SK-MEL-5 (cell line): Measurements from ENCODE around the gene GEMIN4. TPM values are rescaled to one million over a fixed set of nuclear protein-coding genes. Genes with fewer than 3 reads are reported as not detected.
"Not testable (repeated sequence)": the region's sequence is repeated elsewhere in the genome, so short reads cannot be mapped to it uniquely, and the experiment has no call there.

ENCODE experiments used
- DNase-seq: peaks from one replicate; pipeline ENCODE4 v3.0.0-alpha.2; 2016; ENCODE audit warnings: low read depth, low spot score
- in situ Hi-C: cut with HindIII; loops from 2 replicates; pipeline ENCODE4 v1.10.0; 2016; ENCODE audit warnings: low sequenced_read_pairs, high pct_unique_total_duplicates, low pct_unique_long_range_greater_than_20kb
- polyA plus RNA-seq, 2 experiments: library from polyadenylated mRNA; depleted of rRNA; stranded (reverse); fragments of >200 nt; gene quantifications; 2 replicates each; pipeline ENCODE4 v1.2.3, GENCODE V29; 2015
- total RNA-seq: library from RNA; depleted of rRNA; stranded (reverse); fragments of >200 nt; shearing (Covaris generic); gene quantifications from 2 replicates; pipeline ENCODE4 v1.2.3, GENCODE V29; 2014; rRNA removed

The GEMIN4 gene
- 13.0 and 14.4 TPM in 2 replicates for total RNA-seq
- 37.9 and 40.5 TPM in 2 replicates for polyA plus RNA-seq (2015; cell fraction: cytosol; rRNA removed)
- polyA plus RNA-seq (2015; cell fraction: nucleus; rRNA removed): 22.8 and 27.6 TPM in 2 replicates

DNA sequence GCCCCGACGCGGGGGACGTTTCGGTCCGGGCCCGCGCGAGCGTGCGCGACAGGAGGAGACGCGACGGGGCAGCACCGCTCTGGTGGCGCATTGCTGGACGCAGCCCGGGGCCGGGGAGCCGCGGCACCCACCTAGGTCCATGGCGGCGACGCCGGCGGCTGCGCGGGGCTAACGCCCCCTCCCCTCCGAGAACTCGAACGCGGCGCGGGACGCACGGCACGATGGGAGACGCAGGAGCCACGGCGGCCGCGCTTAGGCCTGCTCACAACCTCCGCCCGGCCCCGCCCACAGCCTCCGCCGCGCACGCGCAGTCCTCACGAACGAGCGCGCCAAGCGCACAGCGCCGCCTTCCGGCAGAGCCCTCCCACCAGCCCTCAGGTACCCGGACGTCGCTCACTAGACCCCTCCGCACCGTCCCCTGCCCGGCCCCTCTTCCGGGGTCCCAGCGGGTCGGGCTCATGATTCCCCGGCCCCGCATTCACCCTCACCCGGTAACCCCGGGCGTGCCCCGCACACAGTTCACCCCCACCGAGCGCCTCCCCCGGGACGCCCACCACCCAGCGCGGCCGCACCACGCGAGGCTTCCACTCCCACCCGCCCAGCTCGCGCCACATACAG is at the start of gene GEMIN4:
Gene GEMIN4, minus strand, starts transcription at position 263 of the 618 bp plus-strand sequence. Its CDS starts 122 bp downstream, at position 141.
- in situ Hi-C loops: no loop called here
- peak; percentile 88 for DNase-seq

DNA sequence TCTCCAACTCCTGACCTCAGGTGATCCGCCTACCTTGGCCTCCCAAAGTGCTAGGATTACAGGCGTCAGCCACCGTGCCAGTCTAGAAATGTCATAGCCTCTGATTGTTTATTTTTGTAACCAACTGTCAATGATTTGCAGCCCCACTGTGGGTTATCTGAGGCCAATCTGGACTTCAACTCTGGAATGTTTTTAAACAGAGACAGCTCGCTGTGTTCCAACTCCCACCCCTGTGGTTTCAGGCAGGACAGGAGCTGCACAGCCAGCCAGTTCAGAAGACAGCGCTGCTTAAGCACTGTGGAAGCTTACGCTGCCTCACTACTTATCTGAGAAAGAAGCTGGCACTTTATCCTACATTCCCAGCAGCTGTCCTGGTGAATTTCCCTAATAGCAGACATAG is 49.6 kb upstream of the GEMIN4 start:
- DNase-seq: no peak
- in situ Hi-C loops: no loop called here

DNA sequence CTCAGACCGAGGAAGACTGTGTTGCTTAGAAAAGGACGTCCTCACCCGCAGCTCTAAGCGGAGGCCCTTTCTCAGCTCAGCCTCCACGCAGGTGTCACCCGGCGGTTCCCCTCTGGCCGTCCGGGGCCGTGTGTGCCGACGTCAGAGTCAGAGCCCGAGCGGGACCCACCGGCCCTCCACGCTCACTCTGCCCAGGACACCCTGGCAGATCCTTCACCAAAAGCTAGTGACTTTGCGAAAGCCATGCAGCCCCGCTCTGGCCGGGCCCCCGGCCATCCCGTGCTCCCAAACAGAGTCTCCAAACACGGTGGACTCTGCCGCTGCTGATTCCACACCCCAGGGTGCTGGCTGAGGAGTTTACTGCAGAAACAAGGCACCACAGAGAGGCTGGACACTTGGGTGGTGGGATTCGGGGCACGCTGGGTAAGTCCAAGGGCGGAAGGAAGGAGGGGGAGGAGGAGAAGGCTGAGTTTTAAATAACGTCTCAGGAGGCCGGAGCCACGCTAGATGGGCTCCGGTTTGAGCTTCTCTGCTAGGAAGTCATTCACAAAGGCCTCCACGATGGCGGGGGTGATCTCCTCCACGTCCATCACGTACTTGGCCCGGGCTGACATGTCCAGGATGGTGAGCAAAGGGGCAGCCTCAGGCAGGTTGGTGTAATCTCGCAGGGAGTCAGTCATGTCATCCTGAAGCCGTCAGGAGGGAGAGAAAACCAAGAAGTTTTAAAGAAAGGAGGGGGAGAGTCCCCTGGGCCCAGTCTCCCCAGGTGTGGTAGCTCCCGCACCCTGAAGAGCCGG is 48.6 kb upstream of the GEMIN4 start:
- in situ Hi-C loops: no loop called here

GRCh38 chr17:799261-799660 is 47.2 kb upstream of the GEMIN4 start:
- no peak for DNase-seq
- in situ Hi-C loops: no loop called here

More for the DNA sequence above, 48.6 kb upstream of the GEMIN4 start:
- no peak for DNase-seq

- DNase-seq: no peak
- in situ Hi-C loops: no loop called here
Observed at GRCh38 chr17:798246-798645, 46.2 kb upstream of the GEMIN4 start.

DNA sequence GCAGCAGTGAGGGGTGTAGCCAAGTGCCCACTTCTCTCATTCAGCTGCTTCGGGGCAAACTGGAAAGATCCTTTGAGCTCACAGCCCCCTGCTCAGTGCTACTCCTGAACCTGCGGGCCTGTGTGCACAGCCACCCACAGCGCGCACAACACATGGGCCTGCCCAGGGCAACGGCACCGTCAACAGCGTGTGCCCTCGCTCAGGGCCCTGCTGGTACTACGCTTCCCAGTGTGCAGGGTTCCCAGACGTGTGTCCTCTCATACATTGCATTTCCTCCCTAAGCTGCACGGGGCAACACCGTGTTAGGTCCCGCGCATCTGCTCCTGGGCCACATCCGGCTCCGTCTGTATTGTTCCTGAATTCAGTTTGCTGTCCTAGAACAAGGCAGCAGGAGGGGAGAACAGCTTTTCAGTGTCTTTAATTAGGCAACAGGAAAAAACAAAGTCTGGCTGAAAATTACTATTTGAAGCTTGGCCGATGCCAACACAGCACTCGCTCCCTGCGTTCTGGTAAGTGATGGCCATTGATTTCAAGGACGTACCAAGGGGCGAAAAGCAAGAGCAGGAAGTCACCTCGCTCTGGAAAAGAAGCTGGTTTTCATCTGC is 45.3 kb upstream of the GEMIN4 start:
- no peak for DNase-seq
- in situ Hi-C loops: no loop called here

DNA sequence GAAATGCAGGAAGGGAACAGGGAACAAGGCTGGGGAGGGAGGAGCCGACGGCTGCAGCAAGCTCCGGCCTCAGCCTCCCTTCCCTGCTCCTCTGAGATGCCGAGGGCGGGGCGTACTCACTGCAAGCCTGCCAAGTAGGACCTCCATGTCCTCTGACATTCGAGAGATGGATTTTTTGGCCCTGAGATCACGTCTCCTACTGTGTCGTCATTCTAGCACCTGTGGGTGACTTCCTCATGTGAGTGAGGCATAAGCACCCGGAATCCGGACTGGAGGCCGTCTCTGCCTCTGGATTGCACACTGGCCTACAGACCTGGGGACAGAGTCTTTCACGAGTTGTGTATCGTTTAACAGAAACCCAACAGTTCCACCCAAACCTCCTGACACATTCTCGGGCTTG is 44.5 kb upstream of the GEMIN4 start:
- in situ Hi-C loops: no loop called here
- DNase-seq: no peak

DNA sequence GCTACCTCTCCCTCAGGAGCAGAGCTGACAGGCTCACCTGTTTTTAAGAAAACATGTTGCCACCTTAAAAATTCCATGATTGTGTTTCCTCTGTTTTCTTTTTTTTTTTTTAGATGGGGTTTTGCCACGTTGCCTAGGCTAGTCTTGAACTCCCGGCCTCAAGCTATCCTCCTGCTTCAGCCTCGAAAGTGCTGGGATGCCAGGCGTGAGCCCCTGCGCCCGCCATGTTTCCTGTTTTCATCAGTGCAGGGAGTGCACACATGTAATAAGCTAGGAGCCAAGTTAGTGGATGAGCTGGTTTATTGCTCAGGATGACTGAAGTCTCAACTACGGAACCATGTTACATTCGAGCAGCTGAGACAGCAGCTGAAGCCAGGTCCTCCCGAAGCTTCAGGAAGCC is 43.7 kb upstream of the GEMIN4 start:
- DNase-seq: no peak
- in situ Hi-C loops: no loop called here

DNA sequence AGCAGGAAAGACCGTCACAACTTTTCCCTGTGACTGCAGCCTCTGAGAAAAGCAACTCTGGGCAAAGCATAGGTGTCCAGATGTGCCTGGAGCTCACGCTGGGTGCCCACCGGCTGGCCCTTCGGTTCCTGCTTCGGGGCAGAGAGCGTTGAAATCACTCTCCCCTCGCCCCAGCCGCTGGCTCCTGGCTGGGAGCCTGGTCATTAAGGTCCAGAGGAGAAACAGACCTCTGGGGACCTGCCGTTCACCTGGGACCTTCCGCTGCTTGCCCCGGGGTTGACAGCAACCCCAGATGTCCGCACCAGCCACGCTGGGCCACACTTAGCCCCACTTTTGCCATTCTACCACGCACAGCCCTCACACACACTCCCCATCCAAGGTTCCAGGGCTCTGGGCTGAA is 43.2 kb upstream of the GEMIN4 start:
- DNase-seq: no peak

GRCh38 chr17:794876-795275 is 42.8 kb upstream of the GEMIN4 start:
- in situ Hi-C loops: no loop called here
- peak; percentile 62 for DNase-seq

More for the DNA sequence above, 43.2 kb upstream of the GEMIN4 start:
- in situ Hi-C loops: no loop called here

DNA sequence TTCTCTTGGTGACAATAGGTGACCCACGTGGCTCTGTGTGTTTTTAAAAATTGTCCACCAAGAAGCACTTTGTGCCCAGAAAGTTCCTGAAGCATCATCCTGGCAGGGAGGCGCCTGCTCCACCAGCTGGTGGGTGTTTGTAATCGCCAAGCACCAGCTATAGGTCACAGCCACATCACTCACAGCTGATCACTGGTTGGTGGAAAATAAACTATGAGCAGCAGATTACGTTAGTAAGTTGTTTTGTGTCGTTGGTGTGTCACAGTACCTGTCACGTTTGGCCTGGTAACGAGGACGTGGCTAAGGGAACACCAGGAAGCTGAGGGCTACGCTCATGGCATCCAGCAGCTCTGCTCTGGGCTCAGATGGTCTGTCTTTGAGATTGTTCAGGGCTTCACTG is 40.2 kb upstream of the GEMIN4 start:
- in situ Hi-C loops: no loop called here
- DNase-seq: peak; percentile 23

- no peak for DNase-seq
- in situ Hi-C loops: no loop called here
Observed at GRCh38 chr17:791829-792228, 39.8 kb upstream of the GEMIN4 start.

DNA sequence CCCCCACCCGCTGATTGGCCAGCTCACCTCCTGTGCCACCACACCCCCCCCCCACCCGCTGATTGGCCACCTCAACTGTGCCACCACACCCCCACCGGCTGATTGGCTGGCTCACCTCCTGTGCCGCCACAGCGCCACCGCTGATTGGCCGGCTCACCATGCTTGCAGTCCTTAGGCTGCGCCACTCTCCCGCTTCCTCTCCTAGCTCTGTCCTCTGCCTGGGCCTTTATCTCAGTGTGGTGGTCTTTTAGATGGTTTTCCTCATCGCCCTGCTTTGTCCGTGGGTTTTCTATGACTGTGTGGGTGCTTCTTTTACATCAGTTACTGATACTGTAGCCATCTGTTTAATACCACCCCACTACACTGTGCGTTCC is 38.8 kb upstream of the GEMIN4 start:
- DNase-seq, in situ Hi-C loops: not testable (repeated sequence)

- DNase-seq, in situ Hi-C loops: not testable (repeated sequence)
Observed at GRCh38 chr17:789931-790873, 38.1 kb upstream of the GEMIN4 start.

DNA sequence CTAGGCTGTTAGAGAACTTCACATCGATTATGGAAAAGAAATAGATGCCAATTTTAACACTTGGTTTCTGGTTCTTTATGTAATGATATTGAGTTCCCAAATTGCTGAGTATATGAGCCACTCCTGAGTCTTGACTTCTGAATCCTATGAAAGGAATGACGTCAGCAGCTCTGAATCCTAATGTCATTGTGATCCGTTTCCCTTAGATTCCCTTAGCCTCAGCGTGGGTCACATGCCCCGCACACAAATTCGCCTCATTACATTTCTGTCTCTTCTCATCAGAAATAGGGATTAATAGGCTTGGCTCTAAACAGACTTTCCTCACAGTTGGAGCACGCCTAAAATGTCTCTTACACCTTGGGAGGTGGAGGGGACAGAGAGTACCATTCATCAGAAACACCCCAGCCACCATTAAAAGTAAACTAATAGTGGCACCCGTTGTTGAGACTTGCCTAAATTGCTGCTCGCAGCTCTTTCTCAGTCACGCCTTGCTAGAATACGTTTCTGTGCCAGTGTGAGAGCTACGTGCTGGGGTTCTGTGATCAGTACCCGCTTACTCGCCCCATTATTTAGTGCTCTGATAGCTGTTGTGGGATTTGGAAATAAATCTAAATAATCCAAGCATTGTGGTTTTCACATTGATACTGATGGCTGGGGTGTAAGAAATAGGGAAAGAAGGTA is 37.2 kb upstream of the GEMIN4 start:
- in situ Hi-C loops: no loop called here
- DNase-seq: peak; percentile 13

- DNase-seq: no peak
- in situ Hi-C loops: no loop called here
Observed at GRCh38 chr17:788551-788950, 36.5 kb upstream of the GEMIN4 start.

DNA sequence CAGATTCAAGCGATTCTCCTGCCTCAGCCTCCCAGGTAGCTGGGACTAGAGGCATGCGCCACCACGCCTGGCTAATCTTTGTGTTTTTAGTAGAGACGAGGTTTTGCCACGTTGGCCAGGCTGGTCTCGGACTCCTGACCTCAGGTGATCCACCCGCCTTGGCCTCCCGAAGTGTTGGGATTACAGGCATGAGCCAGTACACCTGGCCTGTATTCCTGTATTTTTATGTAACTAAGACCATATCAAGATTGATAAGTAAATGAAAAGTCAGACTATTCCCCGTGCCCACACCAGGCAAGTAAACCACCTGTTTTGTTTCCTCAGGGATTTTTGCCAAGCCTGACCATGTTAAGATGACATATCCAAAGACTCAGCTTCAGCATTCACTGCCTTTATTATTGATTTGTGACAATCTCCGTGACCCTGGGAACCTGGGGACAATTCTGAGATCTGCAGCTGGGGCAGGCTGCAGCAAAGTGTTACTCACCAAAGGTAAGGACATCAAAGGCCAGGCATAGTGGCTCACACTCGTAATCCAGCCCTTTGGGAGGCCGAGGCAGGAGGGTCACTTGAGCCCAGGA is 35.7 kb upstream of the GEMIN4 start:
- in situ Hi-C loops: no loop called here
- DNase-seq: no peak
